ENCODE data around the gene ARSB.

The ARSB gene

DNA sequence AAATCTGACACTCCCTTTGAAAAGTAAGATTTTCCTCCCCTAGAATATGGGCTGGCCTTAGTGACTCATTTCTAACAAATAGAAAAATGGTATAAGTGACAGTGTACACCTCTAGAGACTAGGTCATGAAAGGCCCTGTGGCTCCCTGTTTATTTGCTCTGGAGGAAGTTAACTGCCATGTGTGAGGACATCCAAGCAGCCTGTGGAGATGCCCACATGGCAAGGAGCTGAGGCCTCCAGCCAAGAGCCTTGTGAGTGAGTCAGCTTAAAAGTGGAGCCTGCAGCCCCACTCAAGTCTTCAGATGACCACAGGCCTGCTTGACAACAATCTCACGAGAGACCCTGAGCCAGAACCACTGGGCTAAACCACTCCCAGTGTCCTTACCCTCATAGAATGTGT, 208.5 kb downstream of the ARSB start:
- TF ChIP-seq, protein P1, sequence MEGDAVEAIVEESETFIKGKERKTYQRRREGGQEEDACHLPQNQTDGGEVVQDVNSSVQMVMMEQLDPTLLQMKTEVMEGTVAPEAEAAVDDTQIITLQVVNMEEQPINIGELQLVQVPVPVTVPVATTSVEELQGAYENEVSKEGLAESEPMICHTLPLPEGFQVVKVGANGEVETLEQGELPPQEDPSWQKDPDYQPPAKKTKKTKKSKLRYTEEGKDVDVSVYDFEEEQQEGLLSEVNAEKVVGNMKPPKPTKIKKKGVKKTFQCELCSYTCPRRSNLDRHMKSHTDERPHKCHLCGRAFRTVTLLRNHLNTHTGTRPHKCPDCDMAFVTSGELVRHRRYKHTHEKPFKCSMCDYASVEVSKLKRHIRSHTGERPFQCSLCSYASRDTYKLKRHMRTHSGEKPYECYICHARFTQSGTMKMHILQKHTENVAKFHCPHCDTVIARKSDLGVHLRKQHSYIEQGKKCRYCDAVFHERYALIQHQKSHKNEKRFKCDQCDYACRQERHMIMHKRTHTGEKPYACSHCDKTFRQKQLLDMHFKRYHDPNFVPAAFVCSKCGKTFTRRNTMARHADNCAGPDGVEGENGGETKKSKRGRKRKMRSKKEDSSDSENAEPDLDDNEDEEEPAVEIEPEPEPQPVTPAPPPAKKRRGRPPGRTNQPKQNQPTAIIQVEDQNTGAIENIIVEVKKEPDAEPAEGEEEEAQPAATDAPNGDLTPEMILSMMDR (IDR thresholded peaks at IDR 0.05): no peak

DNA sequence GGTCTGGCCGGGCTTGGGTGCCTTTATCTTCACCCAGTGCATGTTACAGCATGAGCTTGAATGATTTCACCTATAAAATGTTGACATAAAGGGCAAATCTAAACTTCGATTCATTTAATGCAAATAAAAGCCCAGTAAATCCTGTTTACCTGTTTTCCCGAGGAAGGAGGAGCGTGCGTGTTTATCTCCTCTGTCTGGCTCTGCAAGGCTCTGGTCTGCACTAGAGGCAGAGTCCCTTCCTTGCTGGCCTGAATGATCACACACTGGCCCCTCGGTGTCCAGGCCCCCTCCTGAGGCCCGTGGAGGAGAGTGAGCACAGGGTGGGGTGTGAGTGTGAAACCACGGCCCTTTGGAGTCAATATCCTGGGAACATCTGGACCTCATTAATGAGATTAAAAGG, 211.5 kb downstream of the ARSB start:
- TF ChIP-seq, protein P1 (IDR thresholded peaks at IDR 0.05): no peak

GRCh38 chr5:78771260-78772205, 213.6 kb downstream of the ARSB start:
- TF ChIP-seq, protein P1 (IDR thresholded peaks at IDR 0.05): no peak

GRCh38 chr5:78768781-78769380, 216.2 kb downstream of the ARSB start:
- TF ChIP-seq, protein P1 (IDR thresholded peaks at IDR 0.05): no peak

GRCh38 chr5:78766412-78766762, 218.7 kb downstream of the ARSB start:
- TF ChIP-seq, protein P1 (IDR thresholded peaks at IDR 0.05): no peak

- TF ChIP-seq, protein P1 (IDR thresholded peaks at IDR 0.05): no peak
These were observed 219.2 kb downstream of the ARSB start for GRCh38 chr5:78765756-78766411.

- TF ChIP-seq, protein P1 (IDR thresholded peaks at IDR 0.05): no peak
These were observed 220.0 kb downstream of the ARSB start for GRCh38 chr5:78765116-78765515.
